Astrocyte of the cerebellum (primary cell): ENCODE measurements around the gene GPATCH3.
"Not testable (repeated sequence)": the region's sequence is repeated elsewhere in the genome, so short reads cannot be mapped to it uniquely, and the experiment has no call there.

ENCODE experiments used
- DNase-seq: peaks from one replicate; pipeline ENCODE4 v3.0.0-alpha.2; 2011; ENCODE audit warnings: low read depth
- H3K4me3 ChIP-seq: 2 replicates; pipeline ENCODE4 v1.5.1; 2011; ENCODE audit warnings: mild to moderate bottlenecking, low read depth, low read length, moderate library complexity
- in situ Hi-C: cut with HindIII; loops from 2 replicates; pipeline ENCODE4 v1.10.0; 2017; ENCODE audit warnings: low sequenced_read_pairs
- TF ChIP-seq, protein P1 (sequence below): IDR thresholded peaks from 2 replicates; pipeline ENCODE4 v1.5.1; 2012; ENCODE audit warnings: low read length, low read depth, moderate library complexity, mild to moderate bottlenecking; ENCODE audit errors: missing control alignments

The GPATCH3 gene

GRCh38 chr1:26888231-26888630 is 12.0 kb downstream of the GPATCH3 start:
- no peak for DNase-seq
- TF ChIP-seq, protein P1, sequence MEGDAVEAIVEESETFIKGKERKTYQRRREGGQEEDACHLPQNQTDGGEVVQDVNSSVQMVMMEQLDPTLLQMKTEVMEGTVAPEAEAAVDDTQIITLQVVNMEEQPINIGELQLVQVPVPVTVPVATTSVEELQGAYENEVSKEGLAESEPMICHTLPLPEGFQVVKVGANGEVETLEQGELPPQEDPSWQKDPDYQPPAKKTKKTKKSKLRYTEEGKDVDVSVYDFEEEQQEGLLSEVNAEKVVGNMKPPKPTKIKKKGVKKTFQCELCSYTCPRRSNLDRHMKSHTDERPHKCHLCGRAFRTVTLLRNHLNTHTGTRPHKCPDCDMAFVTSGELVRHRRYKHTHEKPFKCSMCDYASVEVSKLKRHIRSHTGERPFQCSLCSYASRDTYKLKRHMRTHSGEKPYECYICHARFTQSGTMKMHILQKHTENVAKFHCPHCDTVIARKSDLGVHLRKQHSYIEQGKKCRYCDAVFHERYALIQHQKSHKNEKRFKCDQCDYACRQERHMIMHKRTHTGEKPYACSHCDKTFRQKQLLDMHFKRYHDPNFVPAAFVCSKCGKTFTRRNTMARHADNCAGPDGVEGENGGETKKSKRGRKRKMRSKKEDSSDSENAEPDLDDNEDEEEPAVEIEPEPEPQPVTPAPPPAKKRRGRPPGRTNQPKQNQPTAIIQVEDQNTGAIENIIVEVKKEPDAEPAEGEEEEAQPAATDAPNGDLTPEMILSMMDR, result no peak
- H3K4me3 ChIP-seq, result no peak overlapping the region
- in situ Hi-C loops, result no loop called here

DNA sequence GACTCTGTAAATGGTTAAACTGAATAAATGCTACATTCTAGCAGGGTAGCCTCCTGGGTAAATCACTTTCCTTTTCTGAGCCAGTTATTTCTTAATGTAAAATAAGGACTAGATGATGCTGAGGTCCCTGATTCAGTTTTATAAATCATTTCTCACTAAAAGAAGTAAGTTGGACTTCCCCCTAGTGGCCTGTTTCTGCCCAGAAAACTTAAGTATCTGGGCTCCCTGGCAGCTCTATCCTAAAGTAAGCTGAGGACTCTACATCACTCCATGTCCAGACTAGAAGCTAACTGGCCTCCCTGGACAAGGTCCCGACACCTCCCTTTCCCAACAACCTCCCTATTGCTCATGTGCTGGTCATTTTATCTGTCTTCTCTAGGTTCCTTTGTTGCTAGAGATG is 13.1 kb downstream of the GPATCH3 start:
- in situ Hi-C loops, result no loop called here
- H3K4me3 ChIP-seq, result no peak overlapping the region
- TF ChIP-seq, protein P1, result peak; percentile 62
- peak; percentile 20 for DNase-seq

- in situ Hi-C loops, result loop anchor here (5.0 kb wide), 1 partner anchor 96 kb away; the partner anchor contains the start of gene PIGV
- DNase-seq, result no peak
- H3K4me3 ChIP-seq, result no peak overlapping the region
- TF ChIP-seq, protein P1, result no peak
These were observed 17.4 kb downstream of the GPATCH3 start for GRCh38 chr1:26882696-26883463.

GRCh38 chr1:26881611-26882010 is 18.7 kb downstream of the GPATCH3 start:
- in situ Hi-C loops, result loop anchor here (5.0 kb wide), 1 partner anchor 94 kb away; the partner anchor contains the start of gene PIGV
- not testable (repeated sequence) for DNase-seq, H3K4me3 ChIP-seq

GRCh38 chr1:26879793-26880192 is 20.5 kb downstream of the GPATCH3 start:
- TF ChIP-seq, protein P1, result no peak
- H3K4me3 ChIP-seq, result no peak overlapping the region
- DNase-seq, result no peak
- in situ Hi-C loops, result loop anchor here (5.0 kb wide), 1 partner anchor 92 kb away; the partner anchor contains the start of gene PIGV

- H3K4me3 ChIP-seq, result no peak overlapping the region
- in situ Hi-C loops, result no loop called here
- TF ChIP-seq, protein P1, result no peak
- DNase-seq, result no peak
These were observed 22.9 kb downstream of the GPATCH3 start for GRCh38 chr1:26877326-26877725.

- no peak overlapping the region for H3K4me3 ChIP-seq
- DNase-seq, result no peak
- in situ Hi-C loops, result no loop called here
- TF ChIP-seq, protein P1, result no peak
These were observed 25.4 kb downstream of the GPATCH3 start for GRCh38 chr1:26874896-26875295.

- DNase-seq, H3K4me3 ChIP-seq, in situ Hi-C loops: not testable (repeated sequence)
These were observed 27.2 kb downstream of the GPATCH3 start for GRCh38 chr1:26873097-26873496.
